ENCODE results near the gene SMARCA4. TPM values are rescaled to one million over a fixed set of nuclear protein-coding genes. Genes with fewer than 3 reads are reported as not detected.
"Not testable (repeated sequence)": the region's sequence is repeated elsewhere in the genome, so short reads cannot be mapped to it uniquely, and the experiment has no call there.

Gene SMARCA4
- total and polyA plus RNA-seq, 2 experiments from 2014 or later: 177 to 336 TPM

- TF ChIP-seq ZNF462 (CRISPR knock-in tag; IDR thresholded peaks at IDR 0.05) (no peak), CTCF (conservative IDR thresholded peaks at IDR 0.05; ENCODE audit: low read depth in 2 of 2) (no peak), ETS1 (IDR thresholded peaks at IDR 0.05) (no peak)
Measured at GRCh38 chr19:11096210-11096841, 135.5 kb downstream of the SMARCA4 start (continued).

- H3K4me3 ChIP-seq; H3K4me3 Mint-ChIP-seq; H2AFZ ChIP-seq; H3K9me2 ChIP-seq (ENCODE audit: insufficient read depth); H3K27me3 ChIP-seq (ENCODE audit: insufficient read depth); ATAC-seq; H3K27me3 Mint-ChIP-seq (ENCODE audit: insufficient read depth, low read depth, poor library complexity); DNase-seq (ENCODE audit: low spot score); H3K27ac Mint-ChIP-seq; H3K4me2 ChIP-seq; H3K9me3 Mint-ChIP-seq: not testable (repeated sequence)
- H4K20me1 ChIP-seq (replicated peaks; ENCODE audit: insufficient read depth): peaks cover 87% of the 10 kb centered on the region
- peaks cover 26% of the 10 kb centered on the region for H3K4me1 ChIP-seq (ENCODE audit: insufficient read depth)
- Mint-ChIP-seq H3K36me3 (ENCODE audit: low read depth) (peaks cover 85% of the 10 kb centered on the region), H3K4me1 (peaks cover 19% of the 10 kb centered on the region)
- peak overlapping the region; percentile 81 for H3K27ac ChIP-seq (ENCODE audit: low read depth)
- H3K79me2 ChIP-seq (replicated peaks; ENCODE audit: insufficient read depth): peaks cover 99% of the 10 kb centered on the region
- peaks cover 71% of the 10 kb centered on the region for H3F3A ChIP-seq (replicated peaks; ENCODE audit: low read depth)
- H3K36me3 ChIP-seq (ENCODE audit: insufficient read depth): peaks cover 98% of the 10 kb centered on the region
Measured at GRCh38 chr19:11097367-11097766, 136.5 kb downstream of the SMARCA4 start.

All from GM23338 (cell line).